ENCODE results near the gene NRDE2. TPM values are rescaled to one million over a fixed set of nuclear protein-coding genes. Genes with fewer than 3 reads are reported as not detected.

Gene NRDE2
- total RNA-seq, 1 experiment from 2014 or later, result 19.5 TPM

DNA sequence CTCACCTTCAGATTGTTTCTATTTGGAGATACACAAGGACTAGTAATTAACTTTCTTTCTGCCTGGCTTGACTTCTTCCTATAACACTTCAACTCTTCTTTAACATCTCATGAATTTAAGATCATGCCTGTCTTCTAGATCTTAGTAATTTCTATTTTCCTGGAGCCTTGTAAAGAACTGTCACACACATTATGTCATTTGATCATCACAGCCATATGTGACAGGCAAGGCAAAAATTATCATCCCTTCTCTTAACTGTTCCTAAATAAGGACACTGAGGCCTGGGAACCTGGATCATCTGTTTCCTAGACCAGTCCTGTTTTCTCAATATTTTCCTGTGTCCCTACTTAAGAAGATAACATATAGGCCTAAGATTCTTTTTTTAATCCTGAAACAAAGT is 27.2 kb downstream of the NRDE2 start:
- H3K36me3 ChIP-seq (ENCODE audit: insufficient read depth, low read length), result peaks cover 47% of the 10 kb centered on the region
- H4K20me1 ChIP-seq (ENCODE audit: insufficient read depth, low read depth, low read length), result 0 out of 2 replicates have a peak, but pooled peaks cover 4% of the 10 kb centered on the region
- no peaks in the 10 kb centered on the region for H3K9me2 ChIP-seq (replicated peaks; ENCODE audit: insufficient read depth, low read length)
- H3K9ac ChIP-seq (ENCODE audit: low read length), result no peak overlapping the region
- H3K79me2 ChIP-seq (ENCODE audit: low read length), result peaks cover 12% of the 10 kb centered on the region
- H3K9me3 ChIP-seq (ENCODE audit: low read length), result no peaks in the 10 kb centered on the region
- H2AFZ ChIP-seq (ENCODE audit: low read length), result no peak overlapping the region
- no peaks in the 10 kb centered on the region for H3K27me3 ChIP-seq (ENCODE audit: low read length)
- no peak overlapping the region for H3K27ac ChIP-seq (ENCODE audit: low read length)
- H3K4me2 ChIP-seq (ENCODE audit: low read depth, low read length, poor library complexity, severe bottlenecking), result no peak overlapping the region
- DNase-seq, result no peak
- H3K4me1 ChIP-seq (ENCODE audit: low read length), result no peaks in the 10 kb centered on the region
- H3K4me3 ChIP-seq (ENCODE audit: low read length), result no peak overlapping the region

DNA sequence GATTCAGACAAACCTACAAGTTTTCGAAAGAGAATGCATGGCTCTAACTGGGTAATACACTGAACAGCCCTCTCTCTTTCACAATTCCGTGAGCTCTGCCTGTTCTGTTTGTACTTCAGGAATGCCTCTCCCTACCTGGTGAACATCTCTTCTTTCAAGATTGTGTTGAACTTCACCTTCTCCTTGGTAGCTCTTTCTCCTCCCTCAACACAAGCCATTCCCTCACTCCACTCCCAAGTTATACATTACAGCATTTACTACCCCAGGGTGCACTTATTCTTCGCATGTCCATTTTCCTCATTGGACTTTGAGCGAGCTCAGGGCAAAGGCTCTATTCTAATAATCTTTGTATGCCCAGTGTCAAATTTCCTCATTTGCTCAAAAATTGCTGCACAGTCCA is 28.3 kb downstream of the NRDE2 start:
- Histone ChIP-seq H3K4me3 (ENCODE audit: low read length) (no peak overlapping the region), H3K4me2 (ENCODE audit: low read depth, low read length, poor library complexity, severe bottlenecking) (no peak overlapping the region), H3K9ac (ENCODE audit: low read length) (no peak overlapping the region), H3K27me3 (ENCODE audit: low read length) (no peaks in the 10 kb centered on the region), H3K4me1 (ENCODE audit: low read length) (no peaks in the 10 kb centered on the region), H3K9me3 (ENCODE audit: low read length) (no peaks in the 10 kb centered on the region), H3K36me3 (ENCODE audit: insufficient read depth, low read length) (peaks cover 49% of the 10 kb centered on the region), H3K79me2 (ENCODE audit: low read length) (peaks cover 12% of the 10 kb centered on the region), H3K27ac (ENCODE audit: low read length) (no peak overlapping the region), H3K9me2 (replicated peaks; ENCODE audit: insufficient read depth, low read length) (no peaks in the 10 kb centered on the region), H4K20me1 (ENCODE audit: insufficient read depth, low read depth, low read length) (0 out of 2 replicates have a peak, but pooled peaks cover 4% of the 10 kb centered on the region), H2AFZ (ENCODE audit: low read length) (no peak overlapping the region)
- DNase-seq, result no peak

DNA sequence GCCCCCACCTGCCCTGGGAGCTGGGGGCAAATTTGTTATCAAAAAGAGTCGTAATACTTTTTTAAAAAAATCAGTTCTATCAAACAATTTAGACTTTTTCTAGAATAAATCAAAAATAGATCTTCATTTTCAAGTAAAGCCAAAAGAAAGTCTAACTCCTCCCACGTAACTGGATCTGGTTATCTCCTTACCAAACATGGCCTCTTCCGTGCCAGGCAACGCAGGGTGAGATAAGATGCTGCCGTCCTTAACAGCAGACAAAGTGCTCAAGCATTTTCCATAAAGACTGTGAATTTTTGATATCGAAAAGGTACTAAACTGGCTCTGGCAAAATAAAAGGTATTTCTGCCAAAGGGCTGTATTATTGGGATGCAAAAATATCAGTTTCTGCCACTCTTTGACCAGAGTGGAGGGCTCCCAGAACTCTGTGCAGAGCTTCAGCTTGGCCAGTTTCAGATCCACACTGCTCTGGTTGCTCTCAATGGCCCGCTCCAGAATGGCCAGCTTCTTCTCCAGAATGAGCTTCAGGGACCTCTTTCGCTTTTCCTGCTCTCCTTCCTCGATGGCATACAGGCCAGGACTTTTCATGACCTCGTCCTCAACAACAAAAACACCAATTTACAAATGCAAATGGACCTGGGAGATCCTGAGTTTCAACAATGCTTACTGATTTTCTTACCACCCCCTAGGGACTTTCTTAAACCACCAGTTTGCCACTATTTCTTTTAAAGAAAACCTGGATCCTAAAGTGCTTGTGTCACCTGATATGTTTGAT is 29.0 kb downstream of the NRDE2 start:
- no peak overlapping the region for H2AFZ ChIP-seq (ENCODE audit: low read length)
- peaks cover 12% of the 10 kb centered on the region for H3K79me2 ChIP-seq (ENCODE audit: low read length)
- H3K4me3 ChIP-seq (ENCODE audit: low read length), result no peak overlapping the region
- H3K9ac ChIP-seq (ENCODE audit: low read length), result no peak overlapping the region
- 0 out of 2 replicates have a peak, but pooled peaks cover 4% of the 10 kb centered on the region for H4K20me1 ChIP-seq (ENCODE audit: insufficient read depth, low read depth, low read length)
- H3K9me3 ChIP-seq (ENCODE audit: low read length), result no peaks in the 10 kb centered on the region
- peaks cover 52% of the 10 kb centered on the region for H3K36me3 ChIP-seq (ENCODE audit: insufficient read depth, low read length)
- no peak overlapping the region for H3K4me2 ChIP-seq (ENCODE audit: low read depth, low read length, poor library complexity, severe bottlenecking)
- DNase-seq, result no peak
- H3K4me1 ChIP-seq (ENCODE audit: low read length), result no peaks in the 10 kb centered on the region
- H3K27ac ChIP-seq (ENCODE audit: low read length), result no peak overlapping the region
- no peaks in the 10 kb centered on the region for H3K9me2 ChIP-seq (replicated peaks; ENCODE audit: insufficient read depth, low read length)
- no peaks in the 10 kb centered on the region for H3K27me3 ChIP-seq (ENCODE audit: low read length)

DNA sequence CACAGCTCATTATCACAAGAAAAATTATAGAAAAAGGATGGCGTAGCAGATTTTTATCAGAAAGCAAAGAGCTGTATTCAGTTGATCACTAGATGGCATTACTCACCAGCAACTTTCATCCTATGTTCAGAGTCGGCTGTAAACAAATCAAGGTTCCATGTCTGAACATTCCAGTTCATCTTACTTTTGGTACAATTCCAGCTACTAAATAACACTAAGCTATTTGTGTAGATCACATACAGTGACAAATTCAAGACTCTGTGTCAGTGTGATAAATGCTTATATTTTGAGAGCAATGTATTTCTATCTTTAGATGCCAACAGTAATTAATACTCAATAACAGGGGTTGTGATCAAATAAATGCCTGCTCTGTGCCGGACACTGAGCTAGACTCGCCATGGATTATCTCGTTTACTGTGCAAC is 30.1 kb downstream of the NRDE2 start:
- H3K9me2 ChIP-seq (replicated peaks; ENCODE audit: insufficient read depth, low read length), result no peaks in the 10 kb centered on the region
- no peaks in the 10 kb centered on the region for H3K27me3 ChIP-seq (ENCODE audit: low read length)
- no peaks in the 10 kb centered on the region for H3K9me3 ChIP-seq (ENCODE audit: low read length)
- H3K9ac ChIP-seq (ENCODE audit: low read length), result no peak overlapping the region
- H3K79me2 ChIP-seq (ENCODE audit: low read length), result peaks cover 12% of the 10 kb centered on the region
- H4K20me1 ChIP-seq (ENCODE audit: insufficient read depth, low read depth, low read length), result 0 out of 2 replicates have a peak, but pooled peaks cover 4% of the 10 kb centered on the region
- no peak overlapping the region for H3K4me3 ChIP-seq (ENCODE audit: low read length)
- H3K4me2 ChIP-seq (ENCODE audit: low read depth, low read length, poor library complexity, severe bottlenecking), result no peak overlapping the region
- DNase-seq, result peak; percentile 63
- H3K36me3 ChIP-seq (ENCODE audit: insufficient read depth, low read length), result peaks cover 52% of the 10 kb centered on the region
- no peak overlapping the region for H2AFZ ChIP-seq (ENCODE audit: low read length)
- H3K4me1 ChIP-seq (ENCODE audit: low read length), result no peaks in the 10 kb centered on the region
- H3K27ac ChIP-seq (ENCODE audit: low read length), result no peak overlapping the region

DNA sequence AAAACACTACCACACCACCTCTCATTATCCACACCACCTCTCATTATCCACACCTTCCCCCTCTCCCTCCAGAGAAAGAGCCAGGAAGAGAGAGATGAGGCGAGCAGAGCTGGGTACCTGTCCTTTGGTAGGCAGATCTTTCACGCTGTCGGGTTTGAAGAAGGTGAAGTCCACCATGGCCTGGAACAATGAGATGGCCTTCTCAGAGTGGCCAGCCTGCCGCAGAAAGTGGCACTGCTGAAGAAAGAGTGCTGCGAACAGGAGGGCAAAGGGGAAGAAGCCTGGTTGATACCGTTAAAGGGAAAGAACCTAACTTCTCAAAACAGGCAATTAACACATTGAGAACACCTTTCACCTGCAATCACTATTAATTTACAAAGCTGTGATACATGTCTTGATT is 30.6 kb downstream of the NRDE2 start:
- Histone ChIP-seq H3K27me3 (ENCODE audit: low read length) (no peaks in the 10 kb centered on the region), H3K4me2 (ENCODE audit: low read depth, low read length, poor library complexity, severe bottlenecking) (no peak overlapping the region), H3K9me3 (ENCODE audit: low read length) (no peaks in the 10 kb centered on the region), H3K36me3 (ENCODE audit: insufficient read depth, low read length) (peaks cover 53% of the 10 kb centered on the region), H2AFZ (ENCODE audit: low read length) (no peak overlapping the region), H4K20me1 (ENCODE audit: insufficient read depth, low read depth, low read length) (0 out of 2 replicates have a peak, but pooled peaks cover 4% of the 10 kb centered on the region), H3K79me2 (ENCODE audit: low read length) (peaks cover 12% of the 10 kb centered on the region), H3K9me2 (replicated peaks; ENCODE audit: insufficient read depth, low read length) (no peaks in the 10 kb centered on the region), H3K4me3 (ENCODE audit: low read length) (no peak overlapping the region), H3K9ac (ENCODE audit: low read length) (no peak overlapping the region), H3K4me1 (ENCODE audit: low read length) (no peaks in the 10 kb centered on the region), H3K27ac (ENCODE audit: low read length) (no peak overlapping the region)
- no peak for DNase-seq

DNA sequence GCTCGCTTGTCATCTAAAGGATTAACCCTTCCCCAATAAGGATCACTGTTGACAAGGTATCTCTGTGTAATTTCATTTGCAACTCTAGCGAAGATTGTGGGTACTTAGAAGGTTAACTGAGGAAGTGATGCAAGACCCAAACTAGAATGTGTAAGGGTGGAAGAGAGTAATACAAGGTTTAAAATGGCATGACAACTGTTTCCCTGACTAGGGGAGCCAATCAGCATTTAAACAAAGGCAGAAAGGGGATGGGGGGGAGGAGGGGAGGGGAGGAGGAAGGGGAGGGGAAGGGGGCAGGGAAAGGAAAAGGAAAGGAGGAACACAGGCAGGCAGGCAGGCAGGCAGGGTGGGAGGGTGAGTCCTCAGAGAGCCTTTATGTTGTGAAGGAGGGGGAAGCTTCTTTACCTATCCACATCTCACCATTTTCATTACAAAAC is 31.1 kb downstream of the NRDE2 start:
- H3K79me2 ChIP-seq (ENCODE audit: low read length), result peaks cover 12% of the 10 kb centered on the region
- peak; percentile 58 for DNase-seq
- no peak overlapping the region for H3K27ac ChIP-seq (ENCODE audit: low read length)
- peaks cover 55% of the 10 kb centered on the region for H3K36me3 ChIP-seq (ENCODE audit: insufficient read depth, low read length)
- H3K4me3 ChIP-seq (ENCODE audit: low read length), result no peak overlapping the region
- H3K4me2 ChIP-seq (ENCODE audit: low read depth, low read length, poor library complexity, severe bottlenecking), result no peak overlapping the region
- H2AFZ ChIP-seq (ENCODE audit: low read length), result no peak overlapping the region
- H3K9me3 ChIP-seq (ENCODE audit: low read length), result no peaks in the 10 kb centered on the region
- no peaks in the 10 kb centered on the region for H3K27me3 ChIP-seq (ENCODE audit: low read length)
- H3K9me2 ChIP-seq (replicated peaks; ENCODE audit: insufficient read depth, low read length), result no peaks in the 10 kb centered on the region
- no peaks in the 10 kb centered on the region for H3K4me1 ChIP-seq (ENCODE audit: low read length)
- H4K20me1 ChIP-seq (ENCODE audit: insufficient read depth, low read depth, low read length), result 0 out of 2 replicates have a peak, but pooled peaks cover 4% of the 10 kb centered on the region
- no peak overlapping the region for H3K9ac ChIP-seq (ENCODE audit: low read length)

DNA sequence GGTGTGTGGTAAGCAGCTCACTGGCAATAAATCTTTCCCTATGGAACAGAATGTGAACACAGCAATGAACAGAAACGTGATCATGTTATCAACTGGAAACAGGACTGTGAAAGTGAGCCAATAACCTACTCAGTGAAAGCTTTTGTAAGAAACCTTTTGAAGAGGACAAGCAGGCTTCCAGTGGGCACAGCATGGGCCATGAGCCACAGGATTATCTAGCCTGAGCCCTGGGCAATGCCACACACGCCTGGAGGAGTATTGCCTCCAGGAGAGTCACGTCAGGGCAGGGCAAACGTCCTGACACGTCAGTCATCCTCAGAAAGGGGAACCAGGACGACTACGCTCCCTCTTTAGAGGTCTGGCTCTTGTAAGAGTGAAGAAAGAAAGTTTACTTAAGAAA is 32.3 kb downstream of the NRDE2 start:
- Histone ChIP-seq H3K9me2 (replicated peaks; ENCODE audit: insufficient read depth, low read length) (no peaks in the 10 kb centered on the region), H4K20me1 (ENCODE audit: insufficient read depth, low read depth, low read length) (0 out of 2 replicates have a peak, but pooled peaks cover 4% of the 10 kb centered on the region), H3K4me1 (ENCODE audit: low read length) (no peaks in the 10 kb centered on the region), H3K79me2 (ENCODE audit: low read length) (peaks cover 11% of the 10 kb centered on the region), H3K36me3 (ENCODE audit: insufficient read depth, low read length) (peaks cover 56% of the 10 kb centered on the region), H3K9me3 (ENCODE audit: low read length) (no peaks in the 10 kb centered on the region), H3K27ac (ENCODE audit: low read length) (no peak overlapping the region), H3K27me3 (ENCODE audit: low read length) (no peaks in the 10 kb centered on the region), H2AFZ (ENCODE audit: low read length) (no peak overlapping the region), H3K9ac (ENCODE audit: low read length) (no peak overlapping the region), H3K4me2 (ENCODE audit: low read depth, low read length, poor library complexity, severe bottlenecking) (no peak overlapping the region), H3K4me3 (ENCODE audit: low read length) (no peak overlapping the region)
- DNase-seq, result no peak

DNA sequence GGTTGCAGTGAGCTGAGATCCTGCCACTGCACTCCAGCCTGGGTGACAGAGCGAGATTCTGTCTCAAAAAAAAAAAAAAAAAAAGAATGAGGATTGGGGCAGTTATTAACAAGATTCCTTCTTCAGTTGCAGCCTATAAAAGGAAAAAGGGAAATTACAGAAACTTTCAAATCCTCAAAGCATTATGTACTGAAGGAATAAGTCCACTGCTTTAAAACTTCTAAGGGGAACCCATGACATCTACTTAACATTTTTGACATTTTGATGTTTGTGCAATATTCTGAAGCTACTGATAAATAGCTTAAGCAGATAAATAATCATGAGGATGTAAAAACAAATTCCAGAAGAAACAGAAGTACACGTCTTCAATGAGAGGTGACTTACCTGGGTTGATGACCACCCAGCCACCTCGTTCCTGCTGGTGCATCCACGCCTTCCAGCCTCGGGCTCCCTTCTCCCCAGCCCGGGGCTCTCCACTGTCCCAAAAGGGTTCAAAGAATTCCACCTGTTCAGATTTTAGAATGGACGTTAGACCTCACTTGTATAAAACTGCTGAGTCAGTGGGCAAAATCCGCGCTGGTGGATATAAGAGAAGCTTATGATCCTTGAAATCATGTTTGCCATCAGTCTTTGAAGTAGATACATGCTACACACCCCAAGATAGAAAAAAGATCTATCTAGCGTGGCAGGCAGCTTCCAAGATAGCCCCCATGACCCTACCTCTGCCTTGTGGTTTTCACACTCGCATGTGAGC is 33.7 kb downstream of the NRDE2 start:
- Histone ChIP-seq H2AFZ (ENCODE audit: low read length) (no peak overlapping the region), H3K27me3 (ENCODE audit: low read length) (no peaks in the 10 kb centered on the region), H3K36me3 (ENCODE audit: insufficient read depth, low read length) (peaks cover 55% of the 10 kb centered on the region), H4K20me1 (ENCODE audit: insufficient read depth, low read depth, low read length) (0 out of 2 replicates have a peak, but pooled peaks cover 4% of the 10 kb centered on the region), H3K9ac (ENCODE audit: low read length) (no peak overlapping the region), H3K9me2 (replicated peaks; ENCODE audit: insufficient read depth, low read length) (no peaks in the 10 kb centered on the region), H3K9me3 (ENCODE audit: low read length) (no peaks in the 10 kb centered on the region), H3K4me3 (ENCODE audit: low read length) (no peak overlapping the region), H3K79me2 (ENCODE audit: low read length) (peaks cover 17% of the 10 kb centered on the region), H3K4me1 (ENCODE audit: low read length) (no peaks in the 10 kb centered on the region), H3K27ac (ENCODE audit: low read length) (no peak overlapping the region), H3K4me2 (ENCODE audit: low read depth, low read length, poor library complexity, severe bottlenecking) (no peak overlapping the region)
- DNase-seq, result no peak

Measured in Karpas-422 (cell line).